Activated B cell treated with CpG ODN at 0.5 μM for 24 hours (primary cell): ENCODE data around the gene ABCC12. TPM values are rescaled to one million over a fixed set of nuclear protein-coding genes. Genes with fewer than 3 reads are reported as not detected.

Experiments used
- ATAC-seq: fragments of 200-7000 bp; cut with Tn5 transposase; one replicate; pipeline ENCODE4 v1.10.0; 2021; ENCODE audit warnings: low read depth, mild to moderate bottlenecking, moderate library complexity
- CTCF ChIA-PET: fragments of 350-600 bp; sonication (Branson Sonifier 250); formaldehyde crosslinking; loops from one replicate; lab custom pipeline; 2021; ENCODE audit warnings: antibody characterized with exemption; lab: Charles Lee
- POLR2A ChIA-PET: fragments of 350-600 bp; sonication (Branson Sonifier 250); formaldehyde crosslinking; loops from one replicate; lab custom pipeline; 2021; ENCODE audit warnings: antibody characterized with exemption; lab: Charles Lee
- DNase-seq: peaks from one replicate; pipeline ENCODE4 v3.0.0; 2022
- H3K27ac Mint-ChIP-seq: one replicate; pipeline ENCODE4 v1.8.0; 2020; ENCODE audit warnings: mixed read lengths
- H3K27me3 Mint-ChIP-seq: one replicate; pipeline ENCODE4 v1.8.0; 2021; ENCODE audit warnings: mixed read lengths
- H3K36me3 Mint-ChIP-seq: one replicate; pipeline ENCODE4 v1.8.0; 2021; ENCODE audit warnings: low read depth, mixed read lengths
- H3K4me1 Mint-ChIP-seq: one replicate; pipeline ENCODE4 v1.8.0; 2021; ENCODE audit warnings: mixed read lengths
- H3K4me3 Mint-ChIP-seq: one replicate; pipeline ENCODE4 v1.8.0; 2020; ENCODE audit warnings: mild to moderate bottlenecking, mixed read lengths
- H3K9me3 Mint-ChIP-seq: one replicate; pipeline ENCODE4 v1.8.0; 2020; ENCODE audit warnings: mixed read lengths
- CTCF ChIP-seq: fragments of 200-600 bp; IDR thresholded peaks from one replicate; pipeline ENCODE4 v1.8.0; 2022; ENCODE audit warnings: antibody characterized with exemption, mild to moderate bottlenecking
- intact Hi-C: fragments of 100-400 bp; cut with micrococcal nuclease; formaldehyde crosslinking; loops from one replicate; pipeline ENCODE4 v1.15.1; 2024
- total RNA-seq: library from RNA; stranded (reverse); gene quantifications from 2 replicates; pipeline ENCODE4 v1.2.3, GENCODE V29; 2022

ABCC12 gene
- total RNA-seq, 1 donor from 2014 or later: not detected

- peak; percentile 21 for ATAC-seq
- H3K9me3 Mint-ChIP-seq: no peaks in the 10 kb centered on the region
- peaks cover 4% of the 10 kb centered on the region for H3K4me1 Mint-ChIP-seq
- intact Hi-C loops: loop anchor here (1.0 to 10.0 kb wide), 9 partner anchors 379 to 1611 kb away; partner anchors contain the start of gene NETO2
- H3K27me3 Mint-ChIP-seq: peaks cover 4% of the 10 kb centered on the region
- POLR2A ChIA-PET: no interaction called here
- no peak overlapping the region for H3K27ac Mint-ChIP-seq
- CTCF ChIA-PET: interaction anchor here (1.0 to 3.8 kb wide), 6 partner anchors 9 to 1612 kb away, joined by 3 to 37 read pairs (median 10); partner anchors contain the start of gene NETO2
- no peak overlapping the region for H3K4me3 Mint-ChIP-seq
- no peak for TF ChIP-seq CTCF
- no peaks in the 10 kb centered on the region for H3K36me3 Mint-ChIP-seq
- no peak for DNase-seq
Measured at GRCh38 chr16:48165961-48166578, 10.3 kb upstream of the ABCC12 start.

DNA sequence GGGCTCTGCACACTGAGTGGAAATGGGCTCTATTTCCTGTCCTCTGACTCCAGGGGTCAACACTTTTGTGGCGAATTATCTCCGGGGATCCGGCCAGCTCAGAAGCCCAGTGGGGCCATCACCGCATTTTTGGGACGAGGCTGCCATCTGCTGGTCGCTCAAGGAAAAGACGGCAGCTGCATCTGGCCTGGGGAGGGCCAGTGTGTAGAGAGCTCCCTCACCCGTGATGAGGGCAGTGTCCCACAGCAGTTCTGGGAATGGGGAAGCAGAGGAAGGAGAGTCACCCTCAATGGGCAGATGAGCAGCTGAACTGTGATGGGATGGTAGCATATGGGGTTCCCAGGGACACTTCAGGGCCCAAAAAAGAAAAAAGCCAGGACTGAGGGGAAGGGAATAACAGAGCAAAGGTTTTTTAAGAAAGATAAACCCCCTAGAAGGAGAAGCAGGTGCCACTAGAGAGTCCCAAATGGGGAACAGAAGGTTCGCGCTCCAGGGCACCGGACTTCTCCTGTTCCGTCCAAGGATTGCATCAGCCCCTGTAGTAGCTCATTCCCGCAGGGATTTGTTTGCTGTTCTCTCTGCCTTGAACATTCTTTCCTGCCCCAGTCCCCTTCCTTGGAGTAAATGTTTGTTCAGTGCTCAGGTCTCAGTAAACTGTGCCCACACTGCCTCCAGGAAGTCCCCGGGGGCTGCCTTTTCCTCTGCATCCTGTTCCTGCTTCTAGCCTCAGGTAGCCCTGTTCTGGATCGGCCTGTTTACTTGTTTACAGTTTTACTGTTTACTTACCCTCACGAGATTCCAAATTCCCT lies 9.3 kb upstream of the ABCC12 start:
- Mint-ChIP-seq H3K27me3 (peaks cover 4% of the 10 kb centered on the region), H3K4me3 (no peak overlapping the region), H3K9me3 (no peaks in the 10 kb centered on the region), H3K4me1 (peaks cover 4% of the 10 kb centered on the region), H3K27ac (no peak overlapping the region), H3K36me3 (no peaks in the 10 kb centered on the region)
- DNase-seq: peak; percentile 60
- POLR2A ChIA-PET: no interaction called here
- intact Hi-C loops: loop anchor here (1.0 to 10.0 kb wide), 9 partner anchors 380 to 1610 kb away; partner anchors contain the start of gene NETO2
- ATAC-seq: peak; percentile 89
- no peak for TF ChIP-seq CTCF
- CTCF ChIA-PET: interaction anchor here (0.7 to 3.8 kb wide), 24 partner anchors 10 to 1611 kb away, joined by 3 to 37 read pairs (median 4); partner anchors contain the start of gene NETO2

- H3K27ac Mint-ChIP-seq: no peak overlapping the region
- intact Hi-C loops: loop anchor here (10.0 kb wide), 2 partner anchors 382 to 1488 kb away; no protein-coding TSS in a partner anchor
Measured at GRCh38 chr16:48162839-48163410, 7.1 kb upstream of the ABCC12 start.

DNA sequence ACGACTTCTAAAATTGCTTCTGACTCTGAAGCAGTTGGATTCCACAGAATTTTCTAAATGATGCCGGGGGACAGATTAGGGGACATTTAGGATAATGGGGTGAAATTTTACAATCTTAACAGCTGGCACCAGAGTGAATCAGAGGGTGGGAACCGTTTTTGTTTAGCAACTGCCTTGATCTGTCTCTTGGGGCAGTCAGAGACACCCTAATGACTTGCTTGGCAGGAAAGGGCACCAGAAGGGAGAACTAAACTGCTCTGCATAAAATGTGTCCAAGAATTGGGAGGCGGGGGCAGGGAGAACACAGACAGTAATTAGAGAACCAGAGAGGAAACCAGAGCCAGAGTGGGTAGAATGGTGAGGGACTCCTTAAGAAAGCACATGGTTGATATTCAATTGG lies 6.1 kb upstream of the ABCC12 start:
- no peak for DNase-seq
- Mint-ChIP-seq H3K27me3 (peaks cover 10% of the 10 kb centered on the region), H3K4me1 (peaks cover 10% of the 10 kb centered on the region), H3K9me3 (no peaks in the 10 kb centered on the region), H3K4me3 (no peak overlapping the region), H3K27ac (no peak overlapping the region), H3K36me3 (no peaks in the 10 kb centered on the region)
- POLR2A ChIA-PET: no interaction called here
- TF ChIP-seq CTCF: no peak
- ATAC-seq: no peak
- CTCF ChIA-PET: interaction anchor here (1.0 to 1.6 kb wide), 2 partner anchors 1020 to 1124 kb away, joined by 4 to 5 read pairs; no protein-coding TSS in a partner anchor
- intact Hi-C loops: loop anchor here (10.0 kb wide), 2 partner anchors 383 to 1487 kb away; no protein-coding TSS in a partner anchor

More at GRCh38 chr16:48162839-48163410, 7.1 kb upstream of the ABCC12 start:
- ChIA-PET POLR2A (no interaction called here), CTCF (interaction anchor here (1.1 kb wide), 1 partner anchor 1022 kb away, joined by 3 read pairs; no protein-coding TSS in a partner anchor)
- Mint-ChIP-seq H3K27me3 (peaks cover 4% of the 10 kb centered on the region), H3K4me1 (peaks cover 8% of the 10 kb centered on the region), H3K36me3 (no peaks in the 10 kb centered on the region), H3K9me3 (no peaks in the 10 kb centered on the region), H3K4me3 (no peak overlapping the region)
- DNase-seq (no peak), ATAC-seq (no peak)
- TF ChIP-seq CTCF: no peak
